Stimulated activated CD4-positive, alpha-beta T cell treated with anti-CD3 and anti-CD28 coated beads, Interleukin-2, amount 100 ng/mL, for 48 hours (primary cell): ENCODE data around the gene AK2.
"Not testable (repeated sequence)": the region's sequence is repeated elsewhere in the genome, so short reads cannot be mapped to it uniquely, and the experiment has no call there.

Experiments
- DNase-seq, 2 donors: peaks; one replicate each; pipeline ENCODE4 v3.0.0-alpha.2; 2020

The AK2 gene

GRCh38 chr1:32997381-32997891, 39.2 kb downstream of the AK2 start:
- no peak for DNase-seq

DNA sequence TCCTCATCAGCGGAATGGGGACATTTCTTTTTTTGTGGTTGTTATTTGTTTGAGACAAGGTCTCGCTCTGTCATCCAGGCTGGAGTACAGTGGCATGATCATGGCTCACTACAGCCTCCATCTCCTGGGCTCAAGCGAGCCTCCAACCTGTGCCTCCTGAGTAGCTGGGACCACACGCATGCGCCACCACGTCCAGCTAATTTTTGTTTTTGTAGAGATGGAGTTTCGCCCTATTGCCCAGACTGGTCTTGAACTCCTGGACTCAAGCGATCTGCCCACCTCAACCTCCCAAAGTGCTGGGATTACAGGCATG, 43.4 kb downstream of the AK2 start:
- DNase-seq = not testable (repeated sequence)

GRCh38 chr1:32992489-32993323, 44.0 kb downstream of the AK2 start:
- peak; percentile 53 to 64 for DNase-seq

- DNase-seq = no peak
Observed at GRCh38 chr1:32991819-32992488, 44.7 kb downstream of the AK2 start.

DNA sequence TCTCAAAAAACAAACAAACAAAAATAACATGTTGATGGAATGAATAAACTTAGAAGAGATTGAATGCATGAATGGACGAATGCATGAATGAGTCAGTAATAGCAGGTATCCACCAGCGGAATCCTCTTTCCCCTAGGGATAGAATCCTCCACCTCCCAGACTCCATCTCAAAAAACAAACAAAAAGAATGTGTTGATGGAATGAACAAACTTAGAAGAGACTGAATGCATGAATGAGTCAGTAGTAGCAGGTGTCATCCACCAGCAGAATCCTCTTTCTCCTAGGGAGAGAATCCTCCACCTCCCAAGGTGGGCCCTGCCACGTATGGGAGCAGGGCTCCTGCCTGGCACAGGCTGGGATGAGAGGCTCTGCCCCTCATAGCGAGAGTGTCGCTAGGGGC, 45.3 kb downstream of the AK2 start:
- DNase-seq = no peak

GRCh38 chr1:32990887-32991286, 45.8 kb downstream of the AK2 start:
- no peak for DNase-seq

DNA sequence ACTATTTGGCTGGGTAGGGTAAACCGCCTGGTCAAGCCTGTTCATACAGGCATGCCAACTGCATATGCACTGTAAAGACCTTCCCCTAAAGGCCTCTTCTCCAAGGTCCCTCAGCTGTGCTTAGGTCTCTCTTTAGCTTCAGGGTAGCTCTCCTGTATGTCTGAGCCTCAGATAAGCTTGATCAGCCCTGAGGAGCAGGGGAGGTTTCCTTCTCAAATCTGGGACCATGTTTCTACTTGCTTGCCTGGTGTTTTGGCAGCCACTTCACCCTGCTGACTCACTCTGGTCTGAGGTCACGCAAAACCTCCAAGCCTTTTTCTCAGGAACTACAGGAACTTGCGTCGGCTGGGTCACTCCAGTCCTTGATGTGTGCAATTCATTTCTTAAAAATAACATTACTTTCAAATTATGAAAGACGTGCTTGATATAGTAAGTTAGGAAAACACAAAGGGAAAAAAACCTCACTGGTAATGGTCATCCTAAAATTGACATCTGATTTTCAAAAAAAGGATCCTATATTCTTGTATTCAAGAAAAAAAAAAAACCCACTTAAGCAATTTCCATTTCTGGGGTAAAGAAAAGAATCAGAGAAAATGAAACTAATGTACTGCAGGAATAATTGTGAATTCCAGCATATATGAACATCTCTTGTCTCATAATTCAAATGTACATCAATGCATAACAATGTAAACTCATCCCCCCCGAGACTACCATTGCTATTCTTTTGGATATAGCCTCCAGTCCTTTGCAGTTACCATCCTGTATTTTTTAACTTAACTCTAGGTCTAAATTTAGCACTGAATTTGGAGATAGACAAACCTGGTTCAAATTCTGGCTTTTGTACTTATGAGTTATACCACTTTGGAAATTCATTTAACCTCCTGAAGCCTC, 47.3 kb downstream of the AK2 start:
- peak; percentile 36 to 44 for DNase-seq

DNA sequence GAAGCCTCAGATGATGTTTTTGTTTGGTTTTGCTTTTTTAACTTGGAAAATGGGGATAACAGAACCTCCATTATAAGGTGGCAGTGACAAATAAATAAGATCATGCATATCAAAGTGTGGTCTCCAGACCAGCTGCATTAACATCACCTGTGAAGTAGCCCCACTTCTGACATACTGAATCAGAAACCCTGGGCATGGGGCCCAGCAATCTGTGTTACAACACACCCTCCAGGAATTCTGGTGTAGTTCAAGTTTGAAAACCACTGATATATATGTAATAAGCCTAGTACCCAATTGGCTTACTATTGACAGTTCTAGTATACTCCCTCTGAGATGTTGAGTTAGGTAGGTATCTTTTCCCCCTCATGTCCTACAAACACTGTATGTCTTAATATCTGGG, 48.0 kb downstream of the AK2 start:
- DNase-seq = no peak

GRCh38 chr1:32985226-32985625, 51.5 kb downstream of the AK2 start:
- no peak for DNase-seq

DNA sequence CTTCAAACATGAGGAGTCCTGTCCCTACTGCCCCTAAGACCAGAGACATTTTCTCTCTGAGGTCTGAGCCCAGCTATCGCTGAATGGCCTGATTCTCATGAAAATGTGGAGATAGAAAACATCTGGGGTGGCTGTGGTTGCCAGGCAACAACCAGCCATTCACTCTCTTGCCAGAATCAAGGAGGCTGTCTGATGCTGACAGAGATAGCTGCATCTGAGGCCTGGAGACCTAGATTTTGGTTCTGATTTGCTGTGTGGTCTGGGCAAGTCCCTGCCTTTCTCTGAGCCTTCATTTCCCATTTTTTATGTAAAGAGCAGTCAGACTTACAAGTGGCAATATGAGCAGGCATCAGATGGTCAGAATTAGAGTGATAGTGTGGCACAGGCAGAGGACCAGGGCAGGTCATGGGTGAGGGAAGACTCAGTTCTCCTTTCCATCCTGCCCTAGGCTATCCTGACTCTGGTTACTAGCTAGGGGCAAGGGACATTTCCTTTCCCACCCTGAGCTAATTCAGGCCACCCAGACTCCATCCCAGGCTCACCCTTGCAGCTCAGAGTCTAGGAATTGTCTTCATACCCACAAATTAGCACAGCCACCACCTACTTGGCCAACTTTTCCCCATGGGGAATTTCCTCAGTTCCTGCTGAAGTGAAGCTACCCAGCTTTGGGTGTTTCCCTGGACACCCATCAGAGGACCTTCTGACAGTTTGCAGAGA, 52.1 kb downstream of the AK2 start:
- DNase-seq = no peak

DNA sequence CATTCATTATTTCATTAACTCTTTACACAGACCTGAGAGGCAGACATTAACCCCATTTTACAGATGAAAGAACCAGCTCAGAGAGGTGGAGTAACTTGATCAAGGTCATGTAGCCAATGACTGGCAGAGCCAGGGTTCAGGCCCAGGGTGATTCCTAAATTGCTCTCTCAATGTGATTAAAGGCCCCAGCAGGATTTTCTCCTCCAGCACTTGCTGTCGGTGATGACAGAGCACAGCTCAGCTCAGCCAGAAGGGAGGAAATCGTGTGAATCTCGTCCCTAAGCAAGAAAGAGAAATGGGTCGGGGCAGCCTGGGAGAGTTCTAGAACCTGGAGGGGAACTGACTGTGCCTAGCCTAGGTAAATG, 52.6 kb downstream of the AK2 start:
- DNase-seq = no peak

- DNase-seq = no peak
Observed at GRCh38 chr1:32983020-32983419, 53.7 kb downstream of the AK2 start.

GRCh38 chr1:32981003-32981901, 55.4 kb downstream of the AK2 start:
- DNase-seq = peak; percentile 50 to 54

DNA sequence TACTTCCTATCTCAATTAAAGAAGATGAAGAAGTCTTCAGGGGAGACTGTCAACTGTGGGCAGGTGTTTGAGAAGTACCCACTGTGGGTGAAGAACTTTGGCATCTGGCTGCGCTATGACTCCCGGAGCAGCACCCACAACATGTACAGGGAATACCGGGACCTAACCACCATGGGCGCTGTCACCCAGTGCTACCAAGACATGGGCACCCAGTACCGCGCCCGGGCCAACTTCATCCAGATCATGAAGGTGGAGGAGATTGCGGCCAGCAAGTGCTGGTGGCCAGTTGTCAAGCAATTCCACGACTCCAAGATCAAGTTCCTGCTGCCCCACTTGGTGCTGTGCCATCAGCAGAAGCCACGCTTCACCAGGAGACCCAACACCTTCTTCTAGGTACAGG, 56.6 kb downstream of the AK2 start:
- DNase-seq = no peak

GRCh38 chr1:32978854-32979253, 57.8 kb downstream of the AK2 start:
- DNase-seq = no peak

- no peak for DNase-seq
Observed at GRCh38 chr1:32977546-32978087, 59.1 kb downstream of the AK2 start.

- not testable (repeated sequence) for DNase-seq
Observed at GRCh38 chr1:32975055-32975454, 61.6 kb downstream of the AK2 start.

GRCh38 chr1:32973458-32973857, 63.2 kb downstream of the AK2 start:
- DNase-seq = not testable (repeated sequence)

DNA sequence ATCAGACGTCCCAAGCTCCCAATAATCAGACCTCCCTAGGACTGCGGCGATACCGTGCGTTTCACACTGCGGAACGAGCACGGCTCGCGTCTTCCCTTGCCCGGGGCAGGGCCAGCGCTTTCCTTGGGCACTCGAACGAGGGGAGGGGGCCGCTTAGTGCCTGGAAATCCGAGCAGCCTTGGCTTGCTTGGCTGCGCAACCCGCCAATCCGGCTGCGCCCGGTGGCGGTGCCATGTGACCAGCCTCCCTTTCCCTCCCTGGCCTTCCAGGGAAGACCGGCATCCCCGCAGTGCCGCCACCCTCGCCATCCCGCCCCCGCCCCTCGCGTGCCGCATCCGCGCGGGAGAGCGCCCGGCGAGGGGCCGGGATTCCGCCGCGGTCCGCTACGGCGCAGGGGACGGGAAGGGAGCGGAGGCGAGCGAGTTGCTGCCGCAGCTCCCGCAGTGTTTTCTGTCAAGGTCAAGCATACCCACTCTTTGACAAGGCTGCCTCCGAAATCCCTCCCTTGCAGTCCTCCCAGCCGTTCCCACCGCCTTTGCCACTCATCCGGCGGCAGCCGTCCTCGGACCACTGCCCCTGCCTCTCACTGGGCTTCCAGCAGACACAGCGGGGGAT, 63.8 kb downstream of the AK2 start:
- DNase-seq = no peak

DNA sequence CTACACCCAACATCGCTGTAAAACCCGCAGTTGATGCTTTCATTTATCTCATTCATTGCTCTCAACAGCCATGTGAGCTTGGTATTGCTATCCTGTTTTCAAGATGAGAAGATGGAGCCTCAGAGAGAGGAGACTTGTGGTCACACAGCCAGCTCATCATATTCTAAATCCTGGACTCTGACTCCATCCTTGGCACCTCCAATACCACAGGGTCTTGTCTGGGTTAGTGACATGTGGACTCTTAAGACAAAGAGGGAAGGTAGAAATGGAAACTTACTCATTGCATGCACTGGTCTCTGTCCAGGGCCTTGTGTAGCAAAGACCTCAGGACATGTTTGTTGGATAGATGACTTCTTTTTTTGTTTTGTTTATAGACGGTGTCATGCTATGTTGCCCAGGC, 65.1 kb downstream of the AK2 start:
- no peak for DNase-seq

DNA sequence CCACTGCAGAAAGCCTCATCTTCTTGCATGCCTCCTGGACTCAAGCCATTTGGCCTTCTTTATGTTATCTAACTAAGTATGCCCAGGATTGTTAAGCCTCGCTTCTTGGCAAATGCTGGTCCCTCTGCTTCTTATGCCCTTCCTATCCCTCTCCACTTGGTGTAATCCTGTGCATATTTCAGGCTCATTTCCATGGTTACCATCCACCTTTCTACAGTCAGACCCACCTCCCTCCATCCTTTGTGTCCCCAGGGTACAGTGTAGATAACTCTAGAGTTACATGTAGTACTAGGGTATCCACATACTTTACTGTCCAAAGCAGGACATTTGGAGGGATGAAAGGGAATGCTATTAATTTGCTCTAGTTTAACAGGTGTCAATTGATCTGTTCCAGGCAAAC, 65.5 kb downstream of the AK2 start:
- DNase-seq = no peak
